GM23338 (cell line): ENCODE results near the gene DLL4.

Experiments used
- CREB1 ChIP-seq: fragments of 250-450 bp; sonication (Bioruptor Pico); IDR thresholded peaks from 2 replicates; pipeline ENCODE4 v1.5.0; 2020; ENCODE audit warnings: low read depth, mild to moderate bottlenecking, moderate library complexity
- CTCF ChIP-seq, 2 experiments: fragments of 200-600 bp in 1 of 2; sonication (generic) in 1 of 2; conservative IDR thresholded peaks; 2 replicates each; pipeline versions ENCODE4 v1.5.1 to v1.6.1; 2016 to 2017; ENCODE audit warnings: antibody characterized with exemption in 2 of 2, low read depth in 2 of 2, mild to moderate bottlenecking in 2 of 2, moderate library complexity in 1 of 2
- EZH2 ChIP-seq: fragments of 200-600 bp; sonication (generic); IDR thresholded peaks from one replicate; pipeline ENCODE4 v1.8.0; 2017; ENCODE audit warnings: antibody characterized with exemption, mild to moderate bottlenecking, low read depth; ENCODE audit not compliant: unreplicated experiment
- POLR2AphosphoS5 ChIP-seq: IDR thresholded peaks from 2 replicates; pipeline ENCODE4 v1.6.1; 2016; ENCODE audit warnings: antibody characterized with exemption, low read depth
- REST ChIP-seq: IDR thresholded peaks from one replicate; pipeline ENCODE4 v1.6.1; 2018; ENCODE audit warnings: antibody characterized with exemption; ENCODE audit not compliant: unreplicated experiment

GRCh38 chr15:40936234-40936708 lies 7.1 kb downstream of the DLL4 start:
- TF ChIP-seq CTCF (conservative IDR thresholded peaks at IDR 0.05; ENCODE audit: low read depth in 2 of 2) (no peak), EZH2 (no peak), POLR2AphosphoS5 (no peak), REST (no peak), CREB1 (CRISPR knock-in tag) (no peak)
